Cardiac fibroblast (primary cell): Measurements from ENCODE around the gene RNF144B.
A peak's percentile ranks its signal among the peaks of the same experiment; 100 is the strongest.
"Not testable (repeated sequence)": the region's sequence is repeated elsewhere in the genome, so short reads cannot be mapped to it uniquely, and the experiment has no call there.

Experiments
- DNase-seq, 2 donors: peaks; one replicate each; pipeline versions ENCODE4 v3.0.0 to v3.0.0-alpha.2; 2010; ENCODE audit warnings: low read depth in 2 of 2
- H3K4me3 ChIP-seq, 2 donors: replicated peaks in 1 of 2; 1 replicate in 1 of 2; 2 replicates in 1 of 2; pipeline ENCODE4 v1.5.1; 2011; ENCODE audit warnings: low read depth in 2 of 2, low read length in 2 of 2, mild to moderate bottlenecking in 2 of 2, moderate library complexity in 1 of 2
- TF ChIP-seq, protein P1 (sequence below): IDR thresholded peaks from one replicate; pipeline ENCODE4 v1.5.1; 2011; ENCODE audit warnings: low read depth, mild to moderate bottlenecking, low read length, inconsistent platforms

Gene RNF144B

DNA sequence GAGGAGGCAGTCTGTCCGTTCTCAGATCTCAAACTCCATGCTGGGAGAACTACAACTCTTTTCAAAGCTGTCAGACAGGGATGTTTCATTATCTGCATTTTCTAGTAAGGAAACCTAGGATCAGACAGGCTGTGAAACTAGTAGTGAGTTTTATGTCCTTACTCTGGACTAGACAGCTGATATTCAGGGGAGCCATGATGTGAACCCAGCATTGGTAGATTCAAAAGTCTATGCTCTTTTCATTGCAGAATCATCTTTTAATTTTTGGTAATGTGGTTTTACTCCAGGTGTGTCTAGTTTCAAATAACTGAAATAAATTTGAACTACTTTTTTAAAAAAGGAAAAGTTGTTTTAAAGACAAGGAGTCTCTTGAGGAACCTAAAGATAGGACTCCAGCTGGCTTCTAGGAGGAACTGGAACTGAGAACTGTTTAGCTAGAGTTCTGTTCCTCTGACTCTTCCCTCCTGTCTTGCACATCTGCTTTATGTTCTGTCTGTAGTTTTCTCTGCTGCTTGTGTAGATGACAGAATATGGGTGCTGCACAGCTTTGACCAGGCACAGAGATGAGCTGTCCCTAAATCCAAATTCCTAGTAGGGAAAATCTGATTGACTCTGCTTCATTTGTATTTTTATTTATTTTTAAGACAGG lies 27.8 kb upstream of the RNF144B start:
- DNase-seq = no peak
- TF ChIP-seq, protein P1, sequence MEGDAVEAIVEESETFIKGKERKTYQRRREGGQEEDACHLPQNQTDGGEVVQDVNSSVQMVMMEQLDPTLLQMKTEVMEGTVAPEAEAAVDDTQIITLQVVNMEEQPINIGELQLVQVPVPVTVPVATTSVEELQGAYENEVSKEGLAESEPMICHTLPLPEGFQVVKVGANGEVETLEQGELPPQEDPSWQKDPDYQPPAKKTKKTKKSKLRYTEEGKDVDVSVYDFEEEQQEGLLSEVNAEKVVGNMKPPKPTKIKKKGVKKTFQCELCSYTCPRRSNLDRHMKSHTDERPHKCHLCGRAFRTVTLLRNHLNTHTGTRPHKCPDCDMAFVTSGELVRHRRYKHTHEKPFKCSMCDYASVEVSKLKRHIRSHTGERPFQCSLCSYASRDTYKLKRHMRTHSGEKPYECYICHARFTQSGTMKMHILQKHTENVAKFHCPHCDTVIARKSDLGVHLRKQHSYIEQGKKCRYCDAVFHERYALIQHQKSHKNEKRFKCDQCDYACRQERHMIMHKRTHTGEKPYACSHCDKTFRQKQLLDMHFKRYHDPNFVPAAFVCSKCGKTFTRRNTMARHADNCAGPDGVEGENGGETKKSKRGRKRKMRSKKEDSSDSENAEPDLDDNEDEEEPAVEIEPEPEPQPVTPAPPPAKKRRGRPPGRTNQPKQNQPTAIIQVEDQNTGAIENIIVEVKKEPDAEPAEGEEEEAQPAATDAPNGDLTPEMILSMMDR = no peak

DNA sequence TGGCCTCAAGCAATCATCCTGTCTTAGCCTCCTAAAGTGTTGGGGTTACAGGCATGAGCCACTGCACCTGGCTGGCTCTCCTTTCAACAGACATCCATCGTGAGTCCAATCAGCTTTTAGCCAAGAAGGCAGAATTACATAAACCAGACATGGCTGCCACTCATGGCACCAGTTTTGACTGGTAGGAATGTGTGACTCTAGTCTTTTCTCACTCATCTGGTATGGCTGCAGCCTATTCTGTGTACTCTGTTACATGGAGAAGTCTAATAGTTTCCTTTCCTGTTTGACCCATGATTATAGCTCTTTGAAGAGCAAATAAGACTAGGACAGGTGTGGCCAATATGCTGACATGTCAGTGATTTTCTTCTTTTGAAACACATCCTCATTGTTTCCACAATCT lies 27.0 kb upstream of the RNF144B start:
- no peak for DNase-seq
- H3K4me3 ChIP-seq = no peak overlapping the region
- TF ChIP-seq, protein P1 = no peak

More for the DNA sequence above, 27.8 kb upstream of the RNF144B start:
- no peak overlapping the region for H3K4me3 ChIP-seq

DNA sequence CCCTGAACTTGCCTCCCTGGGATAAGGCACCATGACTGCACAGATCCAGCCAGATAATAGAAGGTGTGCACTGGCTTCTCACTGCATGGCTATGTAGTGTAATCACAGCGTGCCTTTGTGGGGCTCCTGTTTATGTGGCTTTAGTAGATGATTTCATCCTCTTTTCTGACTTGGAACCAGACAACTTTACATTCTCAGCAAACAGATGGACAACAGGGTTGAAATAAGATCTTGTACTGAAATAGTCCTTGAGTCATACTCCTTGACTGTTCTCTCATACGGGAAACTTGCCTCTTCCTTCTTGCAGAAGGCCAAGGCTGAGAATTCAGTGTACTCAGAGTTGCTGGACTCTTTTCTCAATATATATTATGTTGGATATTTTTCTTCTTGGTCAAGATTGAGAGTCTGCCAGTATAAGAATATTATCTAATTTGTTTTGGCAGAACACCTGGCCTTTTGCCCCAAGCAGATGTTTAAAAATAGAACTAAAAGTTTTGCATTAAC lies 25.0 kb upstream of the RNF144B start:
- peak; percentile 14 to 92 for DNase-seq
- TF ChIP-seq, protein P1 = no peak
- no peak overlapping the region for H3K4me3 ChIP-seq

DNA sequence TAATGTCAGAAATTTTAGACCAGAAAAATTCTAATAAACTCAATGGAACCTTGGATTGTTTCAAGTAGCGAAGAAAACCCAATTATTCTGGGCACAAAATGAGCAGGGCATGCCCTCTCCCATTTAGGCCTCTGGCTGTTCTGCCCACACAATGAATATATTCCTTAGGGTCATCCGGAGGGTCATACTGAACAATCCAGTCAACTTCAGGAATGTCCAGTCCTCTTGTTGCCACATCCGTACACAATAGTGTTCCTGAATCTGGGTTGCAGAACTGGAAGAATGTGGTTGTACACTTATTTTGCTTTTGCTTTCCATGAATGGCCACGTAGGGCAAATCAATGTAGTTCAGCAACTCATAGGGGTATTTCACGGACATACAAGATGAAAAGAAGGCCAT lies 23.4 kb upstream of the RNF144B start:
- TF ChIP-seq, protein P1 = no peak
- DNase-seq = peak in 1 of 2 donors; percentile 39
- H3K4me3 ChIP-seq = no peak overlapping the region

DNA sequence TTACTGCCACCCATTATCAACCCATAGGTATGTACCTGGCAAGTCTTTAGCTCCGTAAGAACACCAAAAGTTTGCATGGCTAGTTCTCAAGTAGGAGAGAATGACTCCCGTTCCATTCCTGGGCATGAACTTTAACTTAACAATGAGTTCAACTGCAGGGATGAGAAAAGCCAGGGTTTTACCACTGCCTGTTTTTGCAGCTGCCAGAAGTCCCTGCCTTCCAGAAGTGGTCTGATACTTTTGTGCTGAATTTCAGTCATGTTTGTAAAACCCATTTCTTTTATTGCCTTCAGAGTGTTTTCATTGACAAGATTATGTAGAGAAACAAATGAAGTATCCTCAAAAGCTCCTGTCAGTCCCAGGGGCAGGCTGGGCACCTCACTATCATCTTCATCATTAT lies 22.6 kb upstream of the RNF144B start:
- DNase-seq, H3K4me3 ChIP-seq: not testable (repeated sequence)

DNA sequence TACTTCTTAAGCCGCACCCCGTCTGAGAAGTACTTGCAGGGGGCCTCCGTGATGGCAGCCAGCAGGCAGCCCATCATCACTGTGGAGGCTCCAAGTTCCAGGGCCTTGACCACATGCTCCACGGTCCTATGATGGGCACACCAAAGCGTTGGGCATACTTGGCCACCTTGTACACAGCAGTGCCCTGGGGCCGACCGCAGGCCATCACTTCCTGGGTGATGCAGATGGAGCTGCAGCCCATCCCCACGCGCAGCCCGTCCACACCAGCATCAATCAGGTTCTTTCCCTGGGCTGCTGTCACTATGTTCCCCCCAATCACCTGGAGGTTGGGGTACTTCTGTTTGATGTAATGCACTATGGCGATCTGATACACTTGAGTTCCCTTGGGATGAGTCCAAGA lies 19.8 kb upstream of the RNF144B start:
- TF ChIP-seq, protein P1 = no peak
- no peak overlapping the region for H3K4me3 ChIP-seq
- DNase-seq = no peak

DNA sequence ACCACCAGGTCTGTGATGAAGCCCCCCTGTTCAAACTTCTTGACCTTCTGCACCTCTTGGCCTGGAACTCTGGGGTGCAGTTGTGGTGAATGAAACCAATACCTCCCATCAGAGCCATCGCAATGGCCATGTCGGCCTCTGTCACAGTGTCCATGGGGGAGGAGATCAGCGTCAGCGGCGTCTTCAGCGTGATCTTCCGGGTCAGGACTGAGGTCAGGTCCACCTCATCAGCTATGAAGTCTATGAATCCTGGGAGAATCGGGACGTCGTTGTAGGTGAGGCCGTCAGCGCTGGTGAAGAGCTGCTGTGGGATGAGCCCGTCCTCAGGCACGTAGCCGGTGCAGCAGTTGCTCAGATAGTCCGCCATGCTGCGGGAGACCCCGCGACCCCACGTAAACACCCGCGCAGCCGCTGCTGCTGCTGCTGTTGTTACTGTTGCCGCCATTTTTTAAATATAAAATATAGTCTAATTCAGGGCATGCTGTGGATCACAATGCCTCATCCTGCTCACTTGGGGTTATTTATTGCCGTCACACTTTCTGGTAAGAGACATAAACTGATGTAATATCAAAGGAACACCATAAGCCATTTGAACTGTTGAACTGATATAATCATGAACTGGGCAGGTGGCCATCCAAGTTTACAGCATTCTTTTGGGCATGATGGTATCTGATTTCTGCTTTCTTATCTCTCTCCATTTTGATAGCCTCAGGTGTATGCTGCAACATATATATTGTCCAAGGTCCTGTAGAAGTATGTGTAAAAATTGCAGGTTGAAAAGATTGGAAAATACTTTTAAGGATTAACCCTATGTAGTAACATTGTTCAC lies 18.7 kb upstream of the RNF144B start:
- no peak for DNase-seq
- TF ChIP-seq, protein P1 = no peak
- no peak overlapping the region for H3K4me3 ChIP-seq
